PC-9 (cell line): ENCODE measurements around the gene LDLRAD3.

Experiments used
- EZH2 ChIP-seq: fragments of 200-600 bp; sonication (generic); IDR thresholded peaks from 2 replicates; pipeline ENCODE4 v1.8.0; 2017; ENCODE audit warnings: antibody characterized with exemption, low read depth
- TF ChIP-seq, protein P1 (sequence below): fragments of 200-600 bp; sonication (generic); conservative IDR thresholded peaks from 2 replicates; pipeline ENCODE4 v1.6.1; 2017; ENCODE audit warnings: mixed run types, antibody characterized with exemption, mild to moderate bottlenecking, moderate library complexity

DNA sequence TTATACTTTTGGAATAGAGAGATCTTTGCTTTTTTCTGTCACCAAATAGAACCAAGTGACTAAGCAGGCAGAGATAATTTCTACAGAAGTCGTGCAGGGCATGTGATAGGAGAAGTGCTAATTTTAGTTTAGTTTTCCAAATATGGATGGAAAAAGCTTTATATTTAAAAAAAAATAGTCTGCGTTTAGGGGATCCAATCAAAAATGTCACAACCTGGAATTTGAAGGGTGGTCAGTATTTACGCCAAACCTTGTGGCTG, 165.7 kb downstream of the LDLRAD3 start:
- TF ChIP-seq, protein P1, sequence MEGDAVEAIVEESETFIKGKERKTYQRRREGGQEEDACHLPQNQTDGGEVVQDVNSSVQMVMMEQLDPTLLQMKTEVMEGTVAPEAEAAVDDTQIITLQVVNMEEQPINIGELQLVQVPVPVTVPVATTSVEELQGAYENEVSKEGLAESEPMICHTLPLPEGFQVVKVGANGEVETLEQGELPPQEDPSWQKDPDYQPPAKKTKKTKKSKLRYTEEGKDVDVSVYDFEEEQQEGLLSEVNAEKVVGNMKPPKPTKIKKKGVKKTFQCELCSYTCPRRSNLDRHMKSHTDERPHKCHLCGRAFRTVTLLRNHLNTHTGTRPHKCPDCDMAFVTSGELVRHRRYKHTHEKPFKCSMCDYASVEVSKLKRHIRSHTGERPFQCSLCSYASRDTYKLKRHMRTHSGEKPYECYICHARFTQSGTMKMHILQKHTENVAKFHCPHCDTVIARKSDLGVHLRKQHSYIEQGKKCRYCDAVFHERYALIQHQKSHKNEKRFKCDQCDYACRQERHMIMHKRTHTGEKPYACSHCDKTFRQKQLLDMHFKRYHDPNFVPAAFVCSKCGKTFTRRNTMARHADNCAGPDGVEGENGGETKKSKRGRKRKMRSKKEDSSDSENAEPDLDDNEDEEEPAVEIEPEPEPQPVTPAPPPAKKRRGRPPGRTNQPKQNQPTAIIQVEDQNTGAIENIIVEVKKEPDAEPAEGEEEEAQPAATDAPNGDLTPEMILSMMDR, result no peak
- no peak for TF ChIP-seq EZH2
